Activated CD8-positive, alpha-beta T cell treated with anti-CD3 and anti-CD28 coated beads for 36 hours (primary cell): ENCODE data around the gene ATP6V0A4. TPM values are rescaled to one million over a fixed set of nuclear protein-coding genes. Genes with fewer than 3 reads are reported as not detected.

Experiments
- ATAC-seq: fragments of 200-7000 bp; cut with Tn5 transposase; one replicate; pipeline ENCODE4 v1.10.0; 2021; ENCODE audit warnings: mild to moderate bottlenecking, moderate library complexity
- CTCF ChIA-PET: fragments of 350-600 bp; sonication (Branson Sonifier 250); formaldehyde crosslinking; loops from one replicate; lab custom pipeline; 2021; ENCODE audit warnings: antibody characterized with exemption; lab: Charles Lee
- POLR2A ChIA-PET: fragments of 350-600 bp; sonication (Branson Sonifier 250); formaldehyde crosslinking; loops from one replicate; lab custom pipeline; 2021; ENCODE audit warnings: antibody characterized with exemption; lab: Charles Lee
- DNase-seq: peaks from one replicate; pipeline ENCODE4 v3.0.0-alpha.2; 2020
- H3K27ac Mint-ChIP-seq: one replicate; pipeline ENCODE4 v1.8.0; 2021; ENCODE audit warnings: mild to moderate bottlenecking, mixed read lengths
- H3K27me3 Mint-ChIP-seq: one replicate; pipeline ENCODE4 v1.8.0; 2021; ENCODE audit warnings: mixed read lengths
- H3K36me3 Mint-ChIP-seq: one replicate; pipeline ENCODE4 v1.8.0; 2021; ENCODE audit warnings: low read depth, mixed read lengths
- H3K4me1 Mint-ChIP-seq: one replicate; pipeline ENCODE4 v1.8.0; 2021; ENCODE audit warnings: low read depth, mixed read lengths
- H3K4me3 Mint-ChIP-seq: one replicate; pipeline ENCODE4 v1.8.0; 2021; ENCODE audit warnings: mild to moderate bottlenecking, moderate library complexity, mixed read lengths
- H3K9me3 Mint-ChIP-seq: one replicate; pipeline ENCODE4 v1.8.0; 2021; ENCODE audit warnings: mixed read lengths
- intact Hi-C: fragments of 100-400 bp; cut with micrococcal nuclease; formaldehyde crosslinking; loops from one replicate; pipeline ENCODE4 v1.10.0; 2022
- total RNA-seq, 2 experiments: library from RNA; stranded (reverse); gene quantifications; one replicate each; pipeline ENCODE4 v1.2.3, GENCODE V29; 2021
- TF ChIP-seq, protein P1 (sequence below): fragments of 200-600 bp; IDR thresholded peaks from one replicate; pipeline ENCODE4 v1.8.0; 2022; ENCODE audit warnings: antibody characterized with exemption, mild to moderate bottlenecking

The ATP6V0A4 gene
- total RNA-seq, 2 experiments from 2014 or later: not detected

DNA sequence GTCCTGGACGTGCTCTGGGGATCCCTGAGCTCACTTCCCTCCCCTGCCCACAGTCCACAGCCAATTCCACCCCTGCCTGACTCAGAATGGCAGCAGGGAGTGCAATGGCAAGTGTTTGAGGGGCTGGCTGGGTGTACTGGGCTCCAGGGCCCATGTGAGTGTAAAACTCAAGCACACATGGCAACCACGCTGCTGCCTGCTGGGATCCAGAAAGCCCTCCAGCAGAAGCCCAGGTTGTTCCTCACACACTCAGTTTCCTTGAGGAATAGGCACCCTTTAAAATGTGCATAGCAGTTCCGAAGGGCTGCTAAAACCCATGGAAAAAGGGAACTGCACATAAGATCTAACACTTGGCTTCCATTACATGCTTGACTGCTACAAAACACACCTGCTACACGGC lies 11.3 kb upstream of the ATP6V0A4 start:
- no peak overlapping the region for H3K4me3 Mint-ChIP-seq
- CTCF ChIA-PET: no interaction called here
- POLR2A ChIA-PET: no interaction called here
- no peak overlapping the region for H3K27ac Mint-ChIP-seq
- TF ChIP-seq, protein P1, sequence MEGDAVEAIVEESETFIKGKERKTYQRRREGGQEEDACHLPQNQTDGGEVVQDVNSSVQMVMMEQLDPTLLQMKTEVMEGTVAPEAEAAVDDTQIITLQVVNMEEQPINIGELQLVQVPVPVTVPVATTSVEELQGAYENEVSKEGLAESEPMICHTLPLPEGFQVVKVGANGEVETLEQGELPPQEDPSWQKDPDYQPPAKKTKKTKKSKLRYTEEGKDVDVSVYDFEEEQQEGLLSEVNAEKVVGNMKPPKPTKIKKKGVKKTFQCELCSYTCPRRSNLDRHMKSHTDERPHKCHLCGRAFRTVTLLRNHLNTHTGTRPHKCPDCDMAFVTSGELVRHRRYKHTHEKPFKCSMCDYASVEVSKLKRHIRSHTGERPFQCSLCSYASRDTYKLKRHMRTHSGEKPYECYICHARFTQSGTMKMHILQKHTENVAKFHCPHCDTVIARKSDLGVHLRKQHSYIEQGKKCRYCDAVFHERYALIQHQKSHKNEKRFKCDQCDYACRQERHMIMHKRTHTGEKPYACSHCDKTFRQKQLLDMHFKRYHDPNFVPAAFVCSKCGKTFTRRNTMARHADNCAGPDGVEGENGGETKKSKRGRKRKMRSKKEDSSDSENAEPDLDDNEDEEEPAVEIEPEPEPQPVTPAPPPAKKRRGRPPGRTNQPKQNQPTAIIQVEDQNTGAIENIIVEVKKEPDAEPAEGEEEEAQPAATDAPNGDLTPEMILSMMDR: no peak
- no peak for ATAC-seq
- DNase-seq: no peak
- peaks cover 6% of the 10 kb centered on the region for H3K9me3 Mint-ChIP-seq
- H3K27me3 Mint-ChIP-seq: no peaks in the 10 kb centered on the region
- intact Hi-C loops: no loop called here
- no peaks in the 10 kb centered on the region for H3K36me3 Mint-ChIP-seq
- peaks cover 7% of the 10 kb centered on the region for H3K4me1 Mint-ChIP-seq

DNA sequence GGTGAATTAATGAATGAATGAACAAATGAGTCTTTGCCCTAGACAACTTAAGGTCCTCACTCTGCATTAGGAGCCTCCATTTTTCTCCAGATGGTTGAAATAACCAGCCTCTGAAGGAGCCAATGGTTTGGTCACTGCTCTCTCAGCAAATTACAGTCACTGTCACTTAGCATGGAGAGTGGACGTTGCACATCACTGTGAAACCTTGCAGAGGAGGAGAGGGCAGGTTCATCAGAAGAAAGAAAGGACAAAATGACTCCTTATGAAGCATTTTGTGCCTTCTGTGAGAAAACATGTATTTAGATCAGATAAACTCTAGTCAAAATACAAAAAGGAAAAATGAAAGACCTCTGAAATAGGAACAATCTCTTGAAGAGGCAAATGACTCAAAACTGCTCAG lies 6.6 kb upstream of the ATP6V0A4 start:
- DNase-seq (no peak), ATAC-seq (no peak)
- TF ChIP-seq, protein P1: no peak
- Mint-ChIP-seq H3K4me3 (no peak overlapping the region), H3K36me3 (no peaks in the 10 kb centered on the region), H3K27ac (no peak overlapping the region), H3K9me3 (peaks cover 6% of the 10 kb centered on the region), H3K4me1 (no peaks in the 10 kb centered on the region), H3K27me3 (no peaks in the 10 kb centered on the region)
- intact Hi-C loops: no loop called here
- POLR2A ChIA-PET: no interaction called here
- CTCF ChIA-PET: interaction anchor here (1.4 kb wide), 1 partner anchor 82 kb away, joined by 4 read pairs; no protein-coding TSS in a partner anchor

DNA sequence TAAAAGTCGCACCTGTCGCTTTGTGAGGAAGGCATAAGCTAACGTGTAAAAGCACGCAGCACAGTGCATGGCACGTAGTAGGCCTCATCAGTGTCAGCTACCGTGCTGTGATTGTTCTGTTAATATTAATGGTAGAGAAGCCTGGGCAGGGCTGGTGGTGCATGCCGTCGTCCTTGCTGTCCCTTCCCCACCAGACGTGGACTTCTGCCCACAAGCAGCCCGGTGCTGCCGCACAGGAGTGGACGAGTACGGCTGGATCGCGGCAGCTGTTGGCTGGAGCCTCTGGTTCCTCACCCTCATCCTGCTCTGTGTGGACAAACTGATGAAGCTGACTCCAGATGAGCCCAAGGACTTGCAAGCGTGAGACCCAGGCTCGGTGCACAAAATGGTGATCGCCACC lies 4.7 kb upstream of the ATP6V0A4 start:
- intact Hi-C loops: no loop called here
- ChIA-PET POLR2A (no interaction called here), CTCF (no interaction called here)

DNA sequence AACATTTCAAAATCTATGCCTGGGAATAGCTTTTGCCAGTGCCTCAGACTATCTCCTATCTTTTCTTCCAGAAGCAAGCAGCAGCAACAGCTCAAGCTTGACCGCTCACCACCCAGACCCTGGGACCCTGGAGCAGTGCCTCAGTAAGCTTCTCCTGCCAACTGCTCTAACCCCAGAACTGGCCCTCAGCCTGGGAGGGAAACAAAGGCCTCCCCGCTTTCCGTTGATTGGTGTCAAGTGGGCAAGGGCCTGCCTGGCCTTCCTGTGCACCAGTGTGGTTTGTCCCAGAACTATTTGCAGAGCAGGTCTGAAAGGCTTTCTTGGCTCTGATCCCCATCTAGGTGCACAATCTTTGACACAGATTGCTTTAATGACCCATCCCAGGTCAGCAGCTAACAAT lies 3.3 kb upstream of the ATP6V0A4 start:
- Mint-ChIP-seq H3K4me3 (no peak overlapping the region), H3K4me1 (peaks cover 5% of the 10 kb centered on the region), H3K9me3 (no peaks in the 10 kb centered on the region), H3K36me3 (no peaks in the 10 kb centered on the region), H3K27ac (no peak overlapping the region), H3K27me3 (peaks cover 1% of the 10 kb centered on the region)
- DNase-seq (no peak), ATAC-seq (no peak)
- ChIA-PET CTCF (no interaction called here), POLR2A (no interaction called here)
- intact Hi-C loops: no loop called here
- TF ChIP-seq, protein P1: no peak

More for the DNA sequence above, 4.7 kb upstream of the ATP6V0A4 start:
- Mint-ChIP-seq H3K4me1 (peaks cover 1% of the 10 kb centered on the region), H3K4me3 (no peak overlapping the region), H3K36me3 (no peaks in the 10 kb centered on the region), H3K27ac (no peak overlapping the region), H3K9me3 (peaks cover 4% of the 10 kb centered on the region), H3K27me3 (peaks cover 1% of the 10 kb centered on the region)
- ATAC-seq (no peak), DNase-seq (no peak)
- TF ChIP-seq, protein P1: no peak

DNA sequence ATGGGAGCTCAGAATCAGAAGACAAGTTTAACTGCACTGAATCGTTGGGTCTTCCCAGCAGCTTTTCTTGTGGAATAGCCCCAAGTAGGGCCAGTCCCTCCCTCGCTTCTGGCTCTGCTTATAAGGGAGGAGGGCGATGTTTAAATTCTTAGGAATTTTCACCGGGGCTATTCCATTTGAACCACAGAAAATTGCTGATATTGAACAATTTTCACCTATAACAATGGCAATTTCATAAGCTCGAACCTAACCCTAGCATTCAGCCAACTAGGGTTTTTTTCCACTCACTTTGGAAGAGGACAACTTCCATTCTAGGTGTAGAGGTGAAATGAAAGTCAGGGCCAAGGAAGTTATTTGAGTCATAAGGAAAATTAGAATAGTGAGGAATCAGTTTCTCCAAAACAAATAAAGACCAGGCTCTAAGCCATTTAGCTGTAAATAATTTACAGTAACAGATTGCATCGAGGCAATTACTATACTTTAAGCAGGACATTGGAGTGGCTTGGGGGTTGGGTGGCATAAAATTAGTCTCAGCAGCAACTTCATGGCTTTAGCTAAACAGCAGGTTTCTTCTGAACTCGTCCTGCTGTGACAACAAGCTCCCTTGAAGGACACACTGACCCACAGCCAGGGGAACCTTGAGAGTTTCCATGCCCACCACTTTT lies 1.5 kb upstream of the ATP6V0A4 start:
- Mint-ChIP-seq H3K27ac (no peak overlapping the region), H3K36me3 (no peaks in the 10 kb centered on the region), H3K9me3 (no peaks in the 10 kb centered on the region), H3K27me3 (peaks cover 1% of the 10 kb centered on the region), H3K4me1 (peaks cover 5% of the 10 kb centered on the region), H3K4me3 (no peak overlapping the region)
- TF ChIP-seq, protein P1: no peak
- DNase-seq (no peak), ATAC-seq (no peak)
- ChIA-PET POLR2A (no interaction called here), CTCF (no interaction called here)
- intact Hi-C loops: no loop called here
